SH-SY5Y (cell line): ENCODE results near the gene SPIRE2.

ENCODE experiments used
- GATA2 ChIP-seq: IDR thresholded peaks from 2 replicates; pipeline ENCODE4 v1.6.1; 2011; ENCODE audit warnings: mild to moderate bottlenecking, low read depth, low read length
- GATA3 ChIP-seq: IDR thresholded peaks from 2 replicates; pipeline ENCODE4 v1.6.1; 2011; ENCODE audit warnings: low read depth, mild to moderate bottlenecking, low read length, moderate library complexity

GRCh38 chr16:89873109-89873971 is 45.1 kb downstream of the SPIRE2 start, which contains the start of gene TCF25:
- TF ChIP-seq GATA2 (no peak), GATA3 (no peak)
